Kidney (tissue), 22 donors: Measurements from ENCODE around the gene SLC45A2. TPM values are rescaled to one million over a fixed set of nuclear protein-coding genes. Genes with fewer than 3 reads are reported as not detected.
"Not testable (repeated sequence)": the region's sequence is repeated elsewhere in the genome, so short reads cannot be mapped to it uniquely, and the experiment has no call there.

Experiments
- DNase-seq, 5 donors: peaks; one replicate each; pipeline ENCODE4 v3.0.0-alpha.2; 2013 to 2020
- FAIRE-seq: peaks from 2 replicates; lab custom pipeline; 2012; peaks lifted over from hg19 to GRCh38; lab: Jason Lieb, UNC
- H3K27ac ChIP-seq, 2 donors: one replicate each; pipeline ENCODE4 v1.7.0; 2013; ENCODE audit warnings: low read depth in 2 of 2, low read length in 2 of 2, inconsistent platforms in 1 of 2
- H3K27me3 ChIP-seq: one replicate; pipeline ENCODE4 v1.7.1; 2013; ENCODE audit warnings: low read length, inconsistent platforms; ENCODE audit not compliant: control insufficient read depth, insufficient read depth
- H3K36me3 ChIP-seq, 3 donors: one replicate each; pipeline versions ENCODE4 v1.7.0 to v1.7.1; 2013; ENCODE audit warnings: low read length in 3 of 3, control low read depth in 1 of 3, inconsistent platforms in 1 of 3; ENCODE audit not compliant: insufficient read depth in 3 of 3, control insufficient read depth in 2 of 3
- H3K4me1 ChIP-seq, 3 donors: one replicate each; pipeline versions ENCODE4 v1.7.0 to v1.7.1; 2013; ENCODE audit warnings: low read length in 3 of 3, inconsistent platforms in 1 of 3, low read depth in 1 of 3; ENCODE audit not compliant: control insufficient read depth in 2 of 3, insufficient read depth in 2 of 3
- H3K4me3 ChIP-seq, 3 donors: one replicate each; pipeline versions ENCODE4 v1.7.0 to v1.8.1; 2013; ENCODE audit warnings: low read length in 3 of 3, control low read depth in 1 of 3, inconsistent platforms in 1 of 3
- H3K9ac ChIP-seq, 3 donors: one replicate each; pipeline versions ENCODE4 v1.7.0 to v1.7.1; 2013; ENCODE audit warnings: low read length in 3 of 3, control low read depth in 1 of 3, inconsistent platforms in 1 of 3
- H3K9me3 ChIP-seq, 3 donors: one replicate each; pipeline versions ENCODE4 v1.7.0 to v1.7.1; 2013; ENCODE audit warnings: low read length in 3 of 3, control low read depth in 1 of 3, inconsistent platforms in 1 of 3; ENCODE audit not compliant: control insufficient read depth in 2 of 3, insufficient read depth in 1 of 3
- CTCF ChIP-seq: IDR thresholded peaks from 3 replicates; pipeline ENCODE4 v1.5.1; 2012; ENCODE audit warnings: mild to moderate bottlenecking, moderate library complexity, borderline replicate concordance; ENCODE audit not compliant: insufficient read depth; ENCODE audit errors: extremely low read depth
- intact Hi-C: fragments of 100-400 bp; cut with DNase I; formaldehyde crosslinking; loops from one replicate; pipeline ENCODE4 v1.11.1; 2022
- long read RNA-seq, 10 donors: library from polyadenylated mRNA in 1 of 10; unstranded in 1 of 10; transcript quantifications; one replicate each; pipeline ENCODE4 v2.0.0 and lab custom pipeline, GENCODE V29; 2021 to 2026
- polyA plus RNA-seq: library from polyadenylated mRNA; stranded (reverse); fragments of 350-450 nt; fragmentation: Illumina TruSeq; extraction: RNeasy Lipid Tissue Mini Kit (QIAGEN cat#74804); gene quantifications from one replicate; pipeline ENCODE4 v1.2.3, GENCODE V29; 2014; ENCODE audit warnings: low read depth, low replicate concordance; ENCODE audit not compliant: insufficient read depth
- total RNA-seq: library from RNA; stranded (reverse); fragmentation: NEBNext Ultra II Directional; extraction: Animal tissue kit (Norgen Biotek cat#: 25700); gene quantifications from one replicate; pipeline ENCODE4 v1.2.1, GENCODE V29; 2021
- donor health status: control.
- donor health status: control.
- donor health status: control.
- donor health status: control.
- donor health status: control.
- donor health status: DM: yes; HTN: yes; CAD: no.
- donor health status: Normal renal cell carcinoma (clear cell type).

Gene SLC45A2
- total RNA-seq (0.22 TPM), polyA plus RNA-seq (0.22 TPM)
- long read RNA-seq, donor 1: 0 reads
- long read RNA-seq, donor 2: 0 reads
- long read RNA-seq, donor 3: 0 reads
- long read RNA-seq, donor 4: 0 reads
- long read RNA-seq, donor 5: 0 reads
- long read RNA-seq, donor 6: 0 reads
- long read RNA-seq, donor 7: 0 reads
- long read RNA-seq, donor 8: 0 reads
- long read RNA-seq, donor 9: 0 reads
- long read RNA-seq, donor 10: 0 reads

- no peak for FAIRE-seq
- no peak for TF ChIP-seq CTCF
Observed at GRCh38 chr5:33984671-33985124, at the start of gene SLC45A2. SLC45A2 (minus strand) TSS chr5:33984693; CDS start chr5:33984583, 110 bp downstream.

GRCh38 chr5:34031966-34032365, 47.5 kb upstream of the SLC45A2 start:
- Histone ChIP-seq H3K36me3 (peaks cover 0 to 6% (median 2%) of the 10 kb centered on the region in 3 donors), H3K4me3 (no peak overlapping the region), H3K9me3 (no peaks in the 10 kb centered on the region), H3K27ac (no peak overlapping the region), H3K4me1 (peaks cover 0 to 9% (median 0%) of the 10 kb centered on the region in 3 donors), H3K9ac (no peak overlapping the region), H3K27me3 (no peaks in the 10 kb centered on the region)
- no peak for TF ChIP-seq CTCF
- DNase-seq (no peak), FAIRE-seq (no peak)
- intact Hi-C loops: no loop called here

More at GRCh38 chr5:33984671-33985124, at the start of gene SLC45A2:
- Histone ChIP-seq H3K27ac (no peak within 1 kb of the TSS), H3K9me3 (peaks cover 0 to 6% (median 0%) of the 10 kb centered on the region in 3 donors), H3K9ac (no peak within 1 kb of the TSS), H3K4me3 (peak within 1 kb of the TSS in 1 of 3 donors; percentile 3), H3K36me3 (peaks cover 7 to 27% (median 9%) of the 10 kb centered on the region in 3 donors), H3K27me3 (no peaks in the 10 kb centered on the region), H3K4me1 (no peaks in the 10 kb centered on the region)
- no peak for DNase-seq
- intact Hi-C loops: no loop called here

GRCh38 chr5:34031117-34031516, 46.6 kb upstream of the SLC45A2 start:
- H3K36me3 ChIP-seq: peaks cover 0 to 6% (median 2%) of the 10 kb centered on the region in 3 donors
- no peaks in the 10 kb centered on the region for H3K27me3 ChIP-seq
- DNase-seq: no peak
- peaks cover 0 to 9% (median under 1%) of the 10 kb centered on the region in 3 donors for H3K4me1 ChIP-seq
- no peak overlapping the region for H3K4me3 ChIP-seq
- H3K9ac ChIP-seq: no peak overlapping the region
- TF ChIP-seq CTCF: no peak
- intact Hi-C loops: no loop called here
- no peak overlapping the region for H3K27ac ChIP-seq
- H3K9me3 ChIP-seq: no peaks in the 10 kb centered on the region
- FAIRE-seq: no peak

- H3K4me1 ChIP-seq, H3K9me3 ChIP-seq, FAIRE-seq, intact Hi-C loops, DNase-seq, H3K36me3 ChIP-seq, H3K27me3 ChIP-seq, H3K9ac ChIP-seq, H3K4me3 ChIP-seq: not testable (repeated sequence)
- H3K27ac ChIP-seq: peak overlapping the region; percentile 32 to 37
Observed at GRCh38 chr5:34030585-34030984, 46.1 kb upstream of the SLC45A2 start.
